NCI-H82 treated with DMSO at 0.1 percent for 48 hours (cell line): Measurements from ENCODE around the gene GPATCH8.
"Not testable (repeated sequence)": the region's sequence is repeated elsewhere in the genome, so short reads cannot be mapped to it uniquely, and the experiment has no call there.

Source experiments
- DNase-seq: peaks from one replicate; lab custom pipeline; 2025; ENCODE audit not compliant: unreplicated experiment; lab: John Stamatoyannopoulos, UW

The GPATCH8 gene

DNA sequence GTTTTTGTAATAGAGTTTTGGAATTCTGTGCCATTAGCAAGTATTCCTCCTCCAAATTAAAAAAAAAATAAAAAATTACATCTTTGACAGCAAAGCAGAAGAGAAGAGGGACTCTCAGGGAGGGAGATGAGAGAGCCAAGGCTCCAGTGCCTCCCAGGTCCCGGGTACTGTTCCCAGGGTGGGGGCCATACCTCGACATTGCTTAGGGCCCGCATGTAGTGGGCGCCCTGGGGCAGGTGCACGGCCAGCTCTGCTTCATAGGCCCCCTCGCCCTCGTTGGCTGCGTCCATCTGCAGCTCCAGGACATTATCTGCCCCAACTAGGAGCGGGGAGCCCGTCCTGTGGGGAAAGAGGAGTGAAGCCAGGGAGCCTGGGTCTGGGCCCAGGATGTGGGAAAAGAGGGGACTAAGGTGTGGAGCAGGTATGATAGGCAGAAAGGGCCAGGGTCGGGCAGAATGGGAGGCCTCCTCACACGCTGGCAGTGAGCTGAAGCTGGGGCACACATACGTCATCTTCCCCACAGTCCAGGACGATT is 125.0 kb downstream of the GPATCH8 start:
- DNase-seq, result no peak

DNA sequence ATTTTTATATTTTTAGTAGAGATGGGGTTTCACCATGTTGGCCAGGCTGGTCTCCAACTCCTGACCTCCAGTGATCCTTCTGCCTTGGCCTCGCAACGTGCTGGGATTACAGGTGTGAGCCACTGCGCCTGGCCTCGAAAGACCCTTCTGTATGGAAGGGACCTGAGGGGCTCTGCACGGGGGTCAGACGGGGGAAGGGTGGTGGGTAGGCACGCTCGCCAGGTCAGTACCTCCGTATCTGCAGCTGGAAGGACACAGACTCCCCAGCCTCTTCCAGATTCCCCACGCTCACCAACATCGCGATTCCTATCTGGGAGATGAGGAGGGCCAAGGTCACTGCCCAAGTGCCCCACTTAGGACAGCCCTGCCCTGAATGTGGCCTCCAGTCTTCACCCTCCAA is 126.4 kb downstream of the GPATCH8 start:
- DNase-seq, result no peak

- peak; percentile 18 for DNase-seq
These were observed 127.1 kb downstream of the GPATCH8 start for GRCh38 chr17:44376124-44376523.

- no peak for DNase-seq
These were observed 127.8 kb downstream of the GPATCH8 start for GRCh38 chr17:44375196-44376017.

DNA sequence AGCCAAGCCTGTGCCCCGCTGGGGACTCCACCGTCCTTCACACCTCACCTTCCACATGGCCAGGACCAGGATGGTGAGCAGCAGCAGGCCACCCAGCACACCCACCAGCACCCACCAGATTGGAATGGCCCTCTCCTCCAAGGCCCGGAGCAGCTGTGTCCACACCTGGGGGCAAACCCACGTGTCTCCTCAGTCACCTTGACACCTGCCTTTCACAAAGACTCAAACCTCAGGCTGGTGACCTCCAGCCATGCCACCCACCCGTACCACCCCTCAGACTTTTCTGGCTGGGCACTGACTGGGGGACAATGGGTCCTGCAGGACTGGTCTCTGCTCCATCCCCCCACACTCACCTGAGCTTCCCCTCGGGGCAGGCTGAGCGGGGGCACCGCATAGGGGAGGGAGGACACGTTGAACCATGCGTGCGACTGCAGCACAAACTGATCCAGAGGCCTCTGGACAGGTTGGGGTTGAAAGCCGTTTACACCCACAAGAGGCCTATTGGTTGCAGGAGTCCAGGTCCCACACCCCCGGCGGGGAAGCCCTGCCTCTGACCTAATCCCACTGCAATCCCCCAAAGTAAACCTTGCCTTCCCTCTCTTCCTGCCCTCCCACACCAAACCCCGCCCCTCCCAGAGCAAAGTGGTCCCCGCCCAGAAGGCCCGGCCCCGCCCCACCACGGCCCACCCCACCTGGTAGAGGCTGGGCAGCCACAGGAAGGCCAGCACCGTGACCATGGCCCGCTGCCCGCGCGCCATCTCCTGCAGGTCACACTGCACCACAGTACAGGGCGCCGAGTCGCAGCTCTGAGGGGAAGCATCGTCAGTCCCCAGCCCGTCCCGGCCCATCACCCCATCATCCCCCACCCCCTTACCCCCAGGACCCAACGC is 128.7 kb downstream of the GPATCH8 start:
- peak; percentile 71 for DNase-seq

GRCh38 chr17:44372036-44372435 is 131.2 kb downstream of the GPATCH8 start:
- DNase-seq, result no peak

DNA sequence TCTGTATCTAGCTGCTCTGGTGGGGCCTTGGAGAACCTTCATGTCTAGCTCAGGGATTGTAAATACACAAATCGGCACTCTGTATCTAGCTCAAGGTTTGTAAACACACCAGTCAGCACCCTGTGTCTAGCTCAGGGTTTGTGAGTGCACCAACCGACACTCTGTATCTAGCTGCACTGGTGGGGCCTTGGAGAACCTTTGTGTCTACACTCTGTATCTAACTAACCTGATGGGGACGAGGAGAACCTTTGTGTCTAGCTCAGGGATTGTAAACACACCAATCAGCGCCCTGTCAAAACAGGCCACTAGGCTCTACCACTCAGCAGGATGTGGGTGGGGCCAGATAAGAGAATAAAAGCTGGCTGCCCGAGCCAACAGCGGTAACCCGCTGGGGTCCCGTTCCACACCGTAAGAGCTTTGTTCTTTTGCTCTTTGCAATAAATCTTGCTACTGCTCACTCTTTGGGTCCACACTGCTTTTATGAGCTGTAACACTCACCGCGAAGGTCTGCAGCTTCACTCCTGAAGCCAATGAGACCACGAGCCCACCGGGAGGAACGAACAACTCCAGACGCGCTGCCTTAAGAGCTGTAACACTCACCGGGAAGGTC is 133.7 kb downstream of the GPATCH8 start:
- not testable (repeated sequence) for DNase-seq

DNA sequence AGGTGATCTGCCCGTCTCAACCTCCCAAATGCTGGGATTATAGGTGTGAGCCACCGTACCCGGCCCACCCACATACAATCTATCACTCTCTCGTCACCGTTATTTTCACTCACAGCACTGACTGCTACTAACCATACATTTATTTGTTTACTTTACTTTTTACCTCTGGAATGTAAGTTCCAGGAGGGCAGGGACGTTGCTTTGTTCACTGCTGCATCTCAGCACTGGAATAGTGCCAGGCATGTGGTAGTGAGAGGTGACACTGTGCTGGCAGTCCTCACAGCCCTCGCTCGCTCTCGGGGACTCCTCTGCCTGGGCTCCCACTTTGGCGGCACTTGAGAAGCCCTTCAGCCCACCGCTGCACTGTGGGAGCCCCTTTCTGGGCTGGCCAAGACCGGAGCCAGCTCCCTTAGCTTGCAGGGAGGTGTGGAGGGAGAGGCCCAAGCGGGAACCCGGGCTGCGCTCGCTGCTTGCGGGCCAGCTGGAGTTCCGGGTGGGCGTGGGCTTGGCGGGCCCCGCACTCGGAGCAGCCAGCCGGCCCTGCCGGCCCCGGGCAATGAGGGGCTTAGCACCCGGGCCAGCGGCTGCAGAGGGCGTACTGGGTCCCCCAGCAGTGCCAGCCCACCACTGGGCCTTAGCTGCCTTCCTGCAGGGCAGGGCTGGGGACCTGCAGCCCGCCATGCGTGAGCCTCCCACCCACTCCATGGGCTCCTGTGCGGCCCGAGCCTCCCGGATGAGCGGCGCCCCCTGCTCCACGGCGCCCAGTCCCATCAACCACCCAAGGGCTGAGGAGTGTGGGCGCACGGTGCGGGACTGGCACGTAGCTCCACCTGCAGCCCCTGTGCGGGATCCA is 134.6 kb downstream of the GPATCH8 start:
- not testable (repeated sequence) for DNase-seq

GRCh38 chr17:44367231-44367979 is 135.8 kb downstream of the GPATCH8 start:
- peak; percentile 50 for DNase-seq

DNA sequence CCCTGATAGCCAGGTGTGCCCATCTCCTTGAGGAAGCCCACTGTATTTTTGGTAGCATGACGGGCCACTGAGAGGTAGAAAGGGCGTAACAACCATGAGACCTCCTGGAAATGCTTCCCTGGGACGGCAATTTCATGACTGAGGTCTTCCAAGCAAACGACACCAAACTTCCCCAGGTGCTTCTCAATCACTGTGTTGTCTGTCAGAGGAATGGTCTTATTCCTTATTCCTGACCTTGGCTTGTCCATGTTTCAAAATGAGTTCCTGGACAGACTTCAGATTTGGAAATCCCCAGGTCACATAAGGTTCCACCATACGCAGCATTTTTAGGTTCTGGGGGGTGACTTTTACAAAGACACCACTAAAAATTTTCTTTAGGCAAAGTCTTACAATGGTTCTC is 138.2 kb downstream of the GPATCH8 start:
- DNase-seq, result not testable (repeated sequence)

DNA sequence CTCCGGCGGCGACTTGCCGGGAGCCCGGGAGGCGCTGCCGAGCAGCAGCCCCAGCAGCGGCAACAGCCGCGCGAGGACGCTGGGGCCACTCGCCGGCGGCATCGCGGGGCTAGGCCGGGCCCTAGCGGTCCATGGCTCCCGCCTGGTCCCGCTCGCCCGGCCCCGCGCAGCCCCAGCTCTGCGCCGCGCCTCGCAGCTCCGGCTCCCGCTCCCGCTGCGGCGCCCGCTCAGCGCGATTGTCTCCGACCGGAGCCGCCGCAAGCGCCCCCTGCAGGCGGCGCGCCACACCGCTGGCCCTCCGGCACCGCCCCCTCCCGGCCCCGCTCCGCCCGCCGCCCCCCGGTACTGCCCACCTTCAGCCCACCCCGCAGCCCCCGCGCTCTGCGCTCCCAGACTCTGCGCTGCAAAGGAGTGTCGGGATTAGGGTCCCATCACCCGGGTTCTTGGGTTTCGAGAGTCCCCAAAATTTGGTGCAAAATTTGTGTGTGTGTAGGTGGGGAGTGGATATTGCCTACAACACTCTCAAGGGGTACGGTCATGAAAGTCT is 139.5 kb downstream of the GPATCH8 start, which contains the start of gene FAM171A2:
Gene FAM171A2, minus strand, starts transcription at position 241 of the 547 bp plus-strand sequence. Its CDS starts 139 bp downstream, at position 102.
- DNase-seq, result peak; percentile 29

GRCh38 chr17:44362949-44363612 is 140.1 kb downstream of the GPATCH8 start:
- no peak for DNase-seq

DNA sequence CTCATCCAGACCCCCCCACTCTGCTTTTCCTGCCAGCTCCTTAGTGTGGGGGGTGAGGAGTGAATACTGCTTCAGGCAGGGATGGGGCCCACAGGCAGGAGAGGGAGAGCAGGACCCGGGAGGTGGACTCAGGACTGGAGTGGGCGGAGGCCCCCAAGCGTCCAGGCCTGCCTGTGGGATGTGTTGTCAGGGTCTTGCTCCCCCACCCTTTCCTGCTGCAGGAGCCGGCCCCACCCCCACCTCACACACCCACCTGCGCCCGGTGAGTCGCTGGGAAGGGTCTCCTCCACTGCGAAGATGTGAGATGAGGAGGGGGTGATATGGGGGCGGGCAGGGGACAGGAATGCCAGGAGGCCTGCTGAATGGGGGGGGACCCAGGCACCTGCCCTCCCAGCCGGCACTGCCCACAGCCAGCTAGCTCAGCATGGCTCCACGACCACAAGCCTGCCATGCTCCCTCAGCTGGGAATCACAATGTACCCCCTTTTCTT is 140.7 kb downstream of the GPATCH8 start:
- DNase-seq, result no peak

- no peak for DNase-seq
These were observed 141.6 kb downstream of the GPATCH8 start for GRCh38 chr17:44361292-44362260.

DNA sequence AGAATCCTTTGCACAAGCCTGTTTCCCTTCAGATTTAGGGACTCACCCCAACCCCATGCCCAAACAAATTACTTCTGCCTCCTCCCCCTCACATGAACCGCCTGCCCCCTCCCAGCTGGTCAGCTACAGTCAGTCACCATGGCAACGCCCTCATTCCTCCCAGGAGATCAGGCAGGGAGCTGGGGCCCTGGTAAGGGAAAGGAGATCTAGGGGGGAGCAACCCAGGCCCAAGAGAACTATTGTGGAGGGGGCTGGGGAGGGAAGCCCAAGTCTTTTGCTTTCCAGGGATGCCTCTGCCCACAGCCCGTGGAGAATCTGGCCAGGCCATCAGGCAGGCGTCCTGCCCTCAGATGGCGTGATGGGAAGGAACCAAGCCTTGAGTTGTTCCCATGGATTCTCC is 142.4 kb downstream of the GPATCH8 start:
- DNase-seq, result no peak

DNA sequence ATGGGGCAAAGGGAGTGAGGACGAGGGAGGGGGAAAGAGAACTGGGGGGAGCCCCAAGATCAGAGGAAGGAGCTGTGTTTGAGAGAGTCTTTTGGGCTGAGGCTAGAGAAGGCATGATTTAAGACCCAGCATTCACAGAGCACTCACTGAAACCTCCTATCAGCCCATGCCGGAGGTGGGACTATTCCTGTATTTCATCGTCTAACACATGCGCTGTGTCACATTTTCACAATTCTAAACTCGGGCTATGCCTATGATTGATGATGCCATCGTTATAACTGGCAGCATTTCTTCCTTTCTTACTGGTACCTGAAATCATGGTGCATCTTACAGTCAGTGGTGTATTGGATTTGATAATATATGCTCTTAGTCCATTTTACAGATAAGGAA is 143.1 kb downstream of the GPATCH8 start:
- DNase-seq, result no peak

GRCh38 chr17:44359458-44360143 is 143.6 kb downstream of the GPATCH8 start:
- no peak for DNase-seq
